Lower leg skin (tissue), 4 donors: Measurements from ENCODE around the gene BPIFB2. TPM values are rescaled to one million over a fixed set of nuclear protein-coding genes. Genes with fewer than 3 reads are reported as not detected.

Source experiments
- DNase-seq, 2 donors: peaks; one replicate each; pipeline ENCODE4 v3.0.0-alpha.2; 2019; ENCODE audit warnings: low spot score in 2 of 2
- H3K4me3 ChIP-seq: fragments of 200-600 bp; sonication (generic); 2 replicates; pipeline ENCODE4 v1.5.1; 2017; ENCODE audit warnings: mild to moderate bottlenecking, low read depth; ENCODE audit not compliant: poor library complexity, severe bottlenecking
- POLR2A ChIP-seq, 2 donors: fragments of 450-650 bp; IDR thresholded peaks; one replicate each; pipeline ENCODE4 v1.6.1; 2016 to 2017; ENCODE audit warnings: antibody characterized with exemption in 2 of 2, mild to moderate bottlenecking in 1 of 2, moderate library complexity in 1 of 2
- WGBS, 2 donors: methylation state at CpG; one replicate each; pipeline ENCODE4 v1.1.5; 2018; 5-methylcytosine and 5-hydroxymethylcytosine counted together
- intact Hi-C: fragments of 100-400 bp; cut with DNase I; formaldehyde crosslinking; loops from one replicate; pipeline ENCODE4 v1.15.0; 2023; ENCODE audit warnings: low total_unique reads
- total RNA-seq, 4 donors: library from RNA; depleted of rRNA; stranded (reverse); fragments of >200 nt; gene quantifications; one replicate each; pipeline ENCODE4 v1.1.0, GENCODE V29; 2016
- TF ChIP-seq, protein P1 (sequence below), 3 donors: fragments of 450-650 bp; IDR thresholded peaks; one replicate each; pipeline ENCODE4 v1.5.1; 2016; ENCODE audit warnings: antibody characterized with exemption in 3 of 3, mild to moderate bottlenecking in 3 of 3, moderate library complexity in 2 of 3

The BPIFB2 gene
- total RNA-seq, 4 donors from 2014 or later = not detected

DNA sequence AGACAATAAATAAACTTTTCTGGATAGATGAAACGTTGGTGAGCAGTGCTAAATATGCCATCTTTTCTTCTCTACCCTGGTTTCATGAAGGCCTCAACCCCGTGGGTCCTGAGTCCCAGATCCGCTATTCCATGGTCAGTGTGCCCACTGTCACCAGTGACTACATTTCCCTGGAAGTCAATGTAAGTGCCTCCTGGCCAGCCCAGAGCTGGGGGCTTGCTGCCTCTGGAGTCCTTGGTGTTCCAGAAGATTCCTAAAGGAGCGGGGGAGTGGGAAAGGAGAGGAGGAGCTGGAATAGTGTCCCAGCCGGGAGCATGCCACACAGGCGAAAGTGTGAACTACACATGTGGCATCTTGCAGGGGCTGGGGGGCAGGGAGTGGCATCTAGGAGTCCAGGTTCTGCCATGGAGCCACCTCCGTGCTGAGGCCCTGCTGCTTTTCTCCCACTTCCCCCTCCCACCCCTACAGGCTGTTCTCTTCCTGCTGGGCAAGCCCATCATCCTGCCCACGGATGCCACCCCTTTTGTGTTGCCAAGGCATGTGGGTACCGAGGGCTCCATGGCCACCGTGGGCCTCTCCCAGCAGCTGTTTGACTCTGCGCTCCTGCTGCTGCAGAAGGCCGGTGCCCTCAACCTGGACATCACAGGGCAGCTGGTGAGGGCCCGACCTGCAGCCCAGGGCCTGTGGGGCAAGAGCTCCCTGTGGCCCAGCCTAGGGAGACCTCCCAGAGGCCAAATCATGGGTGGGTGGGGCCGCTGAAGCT lies 10.8 kb downstream of the BPIFB2 start:
- WGBS, 2 donors = 50 to 60% methylated on average over 13 to 14 of the region's 14 CpGs

DNA sequence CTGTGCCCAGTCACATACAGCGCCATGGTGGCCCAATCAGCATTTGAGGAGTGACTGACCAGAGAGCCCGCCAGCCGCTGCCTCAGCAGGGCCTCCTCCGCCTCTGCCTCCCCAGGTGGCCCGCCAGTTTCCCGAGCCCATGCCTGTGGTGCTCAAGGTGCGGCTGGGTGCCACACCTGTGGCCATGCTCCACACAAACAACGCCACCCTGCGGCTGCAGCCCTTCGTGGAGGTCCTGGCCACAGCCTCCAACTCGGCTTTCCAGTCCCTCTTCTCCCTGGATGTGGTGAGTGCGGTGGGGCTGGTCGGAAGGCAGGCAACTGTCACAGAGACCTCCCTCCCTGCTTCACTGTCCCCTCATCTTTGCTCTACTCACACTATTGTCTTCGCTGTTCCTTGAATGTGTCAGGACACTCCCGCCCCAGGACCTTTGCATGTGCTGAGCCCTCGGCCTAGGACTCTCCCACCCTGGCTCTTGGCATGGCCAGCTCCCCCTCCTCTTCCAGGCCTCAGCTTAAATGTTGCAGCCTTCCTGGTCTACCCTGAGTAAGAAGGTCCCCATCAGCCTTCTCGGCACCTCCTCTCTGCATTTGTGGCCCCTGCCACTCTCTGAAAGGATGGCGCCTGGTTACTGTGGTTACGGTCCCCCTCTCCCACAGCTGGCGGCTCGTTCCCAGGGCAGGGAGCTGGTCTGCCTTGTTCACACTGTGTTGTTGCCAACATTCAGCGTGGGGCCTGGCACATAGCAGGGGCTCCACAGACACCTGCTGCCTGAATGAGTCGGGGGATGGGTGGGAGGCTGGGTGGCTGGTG lies 12.2 kb downstream of the BPIFB2 start:
- TF ChIP-seq, protein P1, sequence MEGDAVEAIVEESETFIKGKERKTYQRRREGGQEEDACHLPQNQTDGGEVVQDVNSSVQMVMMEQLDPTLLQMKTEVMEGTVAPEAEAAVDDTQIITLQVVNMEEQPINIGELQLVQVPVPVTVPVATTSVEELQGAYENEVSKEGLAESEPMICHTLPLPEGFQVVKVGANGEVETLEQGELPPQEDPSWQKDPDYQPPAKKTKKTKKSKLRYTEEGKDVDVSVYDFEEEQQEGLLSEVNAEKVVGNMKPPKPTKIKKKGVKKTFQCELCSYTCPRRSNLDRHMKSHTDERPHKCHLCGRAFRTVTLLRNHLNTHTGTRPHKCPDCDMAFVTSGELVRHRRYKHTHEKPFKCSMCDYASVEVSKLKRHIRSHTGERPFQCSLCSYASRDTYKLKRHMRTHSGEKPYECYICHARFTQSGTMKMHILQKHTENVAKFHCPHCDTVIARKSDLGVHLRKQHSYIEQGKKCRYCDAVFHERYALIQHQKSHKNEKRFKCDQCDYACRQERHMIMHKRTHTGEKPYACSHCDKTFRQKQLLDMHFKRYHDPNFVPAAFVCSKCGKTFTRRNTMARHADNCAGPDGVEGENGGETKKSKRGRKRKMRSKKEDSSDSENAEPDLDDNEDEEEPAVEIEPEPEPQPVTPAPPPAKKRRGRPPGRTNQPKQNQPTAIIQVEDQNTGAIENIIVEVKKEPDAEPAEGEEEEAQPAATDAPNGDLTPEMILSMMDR (IDR thresholded peaks at IDR 0.05) = no peak
- TF ChIP-seq POLR2A (IDR thresholded peaks at IDR 0.05) = no peak
- 88 to 89% methylated on average over 21 to 23 of the region's 23 CpGs for WGBS, 2 donors
- H3K4me3 ChIP-seq = no peak overlapping the region
- intact Hi-C loops = no loop called here
- no peak for DNase-seq

More for the DNA sequence above, 10.8 kb downstream of the BPIFB2 start:
- TF ChIP-seq, protein P1 (IDR thresholded peaks at IDR 0.05) = no peak
- no peak for TF ChIP-seq POLR2A (IDR thresholded peaks at IDR 0.05)
- intact Hi-C loops = no loop called here
- no peak overlapping the region for H3K4me3 ChIP-seq
- no peak for DNase-seq

DNA sequence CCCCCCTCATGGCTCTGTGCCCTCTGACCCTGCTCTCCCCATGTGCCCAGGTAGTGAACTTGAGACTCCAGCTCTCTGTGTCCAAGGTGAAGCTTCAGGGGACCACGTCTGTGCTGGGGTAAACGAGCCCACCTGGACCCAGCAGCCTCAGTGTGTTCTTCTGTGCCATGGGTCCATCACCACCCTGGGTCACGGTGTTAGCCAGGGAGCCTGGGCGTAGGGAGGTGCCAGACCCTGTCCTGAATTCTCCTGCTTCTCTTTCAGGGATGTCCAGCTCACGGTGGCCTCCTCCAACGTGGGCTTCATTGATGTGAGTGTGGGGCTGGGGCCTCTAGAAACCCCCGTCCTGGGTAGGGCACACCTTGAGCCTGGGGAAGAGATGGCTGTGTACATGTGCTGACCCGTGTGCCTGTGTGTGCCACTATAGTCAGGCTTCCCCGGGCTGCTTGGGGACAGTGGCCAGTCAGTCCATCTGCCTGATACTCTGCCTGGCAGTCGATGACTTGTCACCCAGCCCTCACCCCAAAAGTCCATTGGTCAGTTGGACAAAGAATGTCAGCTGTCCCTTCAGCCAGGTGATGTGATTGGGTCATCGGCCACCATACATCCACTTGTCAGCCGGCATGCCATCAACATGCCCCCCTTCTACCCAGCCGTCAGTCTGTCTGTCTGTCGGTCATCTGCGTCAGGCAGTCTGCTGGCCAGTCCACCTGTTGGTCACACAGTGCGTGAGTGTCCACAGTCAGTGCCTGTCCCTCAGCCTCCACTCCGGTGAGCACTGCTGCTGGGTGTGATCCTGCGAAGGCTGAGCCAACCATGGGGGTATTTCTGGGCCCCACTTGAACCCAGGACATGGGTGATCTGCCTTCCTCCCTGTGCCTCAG lies 13.0 kb downstream of the BPIFB2 start:
- no peak overlapping the region for H3K4me3 ChIP-seq
- TF ChIP-seq POLR2A (IDR thresholded peaks at IDR 0.05) = no peak
- TF ChIP-seq, protein P1 (IDR thresholded peaks at IDR 0.05) = no peak
- no peak for DNase-seq
- intact Hi-C loops = no loop called here
- 84 to 86% methylated on average over 18 of the region's 18 CpGs for WGBS, 2 donors

DNA sequence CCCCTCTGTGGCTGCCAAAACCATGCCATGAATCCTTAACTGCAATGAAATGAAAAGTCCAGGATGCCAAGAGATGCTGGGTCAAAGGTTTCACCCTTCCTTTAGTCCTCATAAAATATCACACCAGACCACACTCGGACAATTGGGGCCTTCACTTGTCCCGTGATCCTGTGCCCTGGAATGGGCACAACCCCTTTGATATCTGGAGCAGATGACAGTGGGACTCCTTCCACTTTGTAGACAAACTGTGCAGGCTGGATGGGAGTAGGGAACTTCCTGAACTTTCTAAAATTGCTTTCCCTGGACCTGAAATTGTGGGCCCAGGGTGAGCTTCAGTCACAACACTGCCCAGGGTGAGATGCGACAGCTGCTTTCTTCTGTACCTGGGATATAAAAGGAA lies 14.4 kb downstream of the BPIFB2 start:
- H3K4me3 ChIP-seq = no peak overlapping the region
- intact Hi-C loops = no loop called here
- no peak for DNase-seq
- TF ChIP-seq, protein P1 (IDR thresholded peaks at IDR 0.05) = no peak
- TF ChIP-seq POLR2A (IDR thresholded peaks at IDR 0.05) = no peak
- 63 to 71% methylated on average over 3 of the region's 3 CpGs for WGBS, 2 donors

DNA sequence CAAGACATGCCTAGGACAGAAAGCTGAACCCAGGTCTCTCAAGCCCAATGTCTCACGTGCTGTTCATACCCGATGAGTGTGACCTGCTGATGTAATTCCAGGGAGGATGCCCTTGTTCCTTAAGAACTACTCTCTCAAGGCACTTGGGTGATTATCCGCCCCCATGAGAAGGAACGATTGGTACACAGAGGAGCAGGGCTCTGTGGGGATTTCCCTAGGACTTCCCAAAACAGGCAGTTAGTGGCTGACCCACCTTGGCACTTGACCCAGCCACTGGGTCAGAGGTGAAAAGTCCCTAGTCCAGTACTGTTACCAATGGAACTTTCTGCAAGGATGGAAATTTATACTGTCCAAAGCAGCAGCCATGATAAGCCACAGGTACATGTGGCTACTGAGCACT lies 14.8 kb downstream of the BPIFB2 start:
- intact Hi-C loops = no loop called here
- no peak for TF ChIP-seq POLR2A (IDR thresholded peaks at IDR 0.05)
- TF ChIP-seq, protein P1 (IDR thresholded peaks at IDR 0.05) = no peak
- WGBS, 2 donors = 26 to 63% methylated on average over 4 of the region's 4 CpGs

More for the DNA sequence above, 14.8 kb downstream of the BPIFB2 start:
- no peak overlapping the region for H3K4me3 ChIP-seq
- DNase-seq = no peak
